ENCODE data around the gene HHLA2. TPM values are rescaled to one million over a fixed set of nuclear protein-coding genes. Genes with fewer than 3 reads are reported as not detected.
"Not testable (repeated sequence)": the region's sequence is repeated elsewhere in the genome, so short reads cannot be mapped to it uniquely, and the experiment has no call there.

The HHLA2 gene
- total RNA-seq, 1 experiment from 2014 or later: 0.07 TPM

DNA sequence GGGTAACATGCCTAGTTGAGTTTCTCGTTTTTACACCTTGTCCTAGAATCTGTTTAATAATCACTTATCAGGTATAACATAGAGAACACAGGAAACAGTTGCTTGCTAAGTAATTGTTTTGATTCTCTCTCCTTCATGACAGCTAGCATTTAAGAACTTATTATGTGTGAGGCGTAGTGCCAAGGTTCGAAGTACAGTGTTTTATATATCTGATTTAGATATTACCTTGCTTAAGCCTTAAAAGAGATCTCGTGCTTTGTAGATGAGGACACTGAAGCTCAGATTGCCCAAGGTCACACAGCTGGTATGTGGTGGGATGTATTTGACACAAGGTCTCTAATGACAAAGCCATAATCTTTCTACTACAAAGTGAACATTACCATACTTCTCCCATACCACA, 45.1 kb upstream of the HHLA2 start (continued):
- TF ChIP-seq, protein P1, sequence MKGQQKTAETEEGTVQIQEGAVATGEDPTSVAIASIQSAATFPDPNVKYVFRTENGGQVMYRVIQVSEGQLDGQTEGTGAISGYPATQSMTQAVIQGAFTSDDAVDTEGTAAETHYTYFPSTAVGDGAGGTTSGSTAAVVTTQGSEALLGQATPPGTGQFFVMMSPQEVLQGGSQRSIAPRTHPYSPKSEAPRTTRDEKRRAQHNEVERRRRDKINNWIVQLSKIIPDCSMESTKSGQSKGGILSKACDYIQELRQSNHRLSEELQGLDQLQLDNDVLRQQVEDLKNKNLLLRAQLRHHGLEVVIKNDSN (CRISPR knock-in tag; IDR thresholded peaks at IDR 0.05): no peak
- TF ChIP-seq, protein P2, sequence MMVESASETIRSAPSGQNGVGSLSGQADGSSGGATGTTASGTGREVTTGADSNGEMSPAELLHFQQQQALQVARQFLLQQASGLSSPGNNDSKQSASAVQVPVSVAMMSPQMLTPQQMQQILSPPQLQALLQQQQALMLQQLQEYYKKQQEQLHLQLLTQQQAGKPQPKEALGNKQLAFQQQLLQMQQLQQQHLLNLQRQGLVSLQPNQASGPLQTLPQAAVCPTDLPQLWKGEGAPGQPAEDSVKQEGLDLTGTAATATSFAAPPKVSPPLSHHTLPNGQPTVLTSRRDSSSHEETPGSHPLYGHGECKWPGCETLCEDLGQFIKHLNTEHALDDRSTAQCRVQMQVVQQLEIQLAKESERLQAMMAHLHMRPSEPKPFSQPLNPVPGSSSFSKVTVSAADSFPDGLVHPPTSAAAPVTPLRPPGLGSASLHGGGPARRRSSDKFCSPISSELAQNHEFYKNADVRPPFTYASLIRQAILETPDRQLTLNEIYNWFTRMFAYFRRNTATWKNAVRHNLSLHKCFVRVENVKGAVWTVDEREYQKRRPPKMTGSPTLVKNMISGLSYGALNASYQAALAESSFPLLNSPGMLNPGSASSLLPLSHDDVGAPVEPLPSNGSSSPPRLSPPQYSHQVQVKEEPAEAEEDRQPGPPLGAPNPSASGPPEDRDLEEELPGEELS (CRISPR knock-in tag; IDR thresholded peaks at IDR 0.05): no peak
- TF ChIP-seq CREM (CRISPR knock-in tag; IDR thresholded peaks at IDR 0.05) (no peak), ZNF671 (CRISPR knock-in tag; IDR thresholded peaks at IDR 0.05) (no peak), JAZF1 (CRISPR knock-in tag; IDR thresholded peaks at IDR 0.05) (no peak), FOXK1 (CRISPR knock-in tag; IDR thresholded peaks at IDR 0.05) (no peak), MXD4 (CRISPR knock-in tag; IDR thresholded peaks at IDR 0.05; ENCODE audit: borderline replicate concordance) (no peak)

DNA sequence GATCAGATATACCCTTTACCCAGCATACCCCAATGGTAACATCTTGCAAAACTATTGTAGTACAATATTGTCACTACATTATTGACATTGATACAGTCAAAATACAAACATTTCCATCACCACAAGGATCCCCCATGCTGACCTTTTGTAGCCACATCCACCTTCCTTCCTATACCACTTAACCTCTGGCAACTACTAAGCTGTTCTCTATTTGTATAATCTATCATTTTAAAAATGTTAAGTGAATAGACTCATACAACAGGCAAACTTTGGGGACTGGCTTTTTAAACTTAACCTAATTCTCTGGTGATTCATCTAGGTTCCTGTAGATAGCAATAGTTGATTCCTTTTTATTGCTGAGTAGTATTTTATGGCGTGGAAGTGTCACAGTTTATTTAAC, 44.5 kb upstream of the HHLA2 start:
- H3K36me3 Mint-ChIP-seq: peaks cover under 1% of the 10 kb centered on the region; the same call in 1 of the 2 replicates
- no peaks in the 10 kb centered on the region; the same call in 1 of the 2 replicates for H3K27me3 Mint-ChIP-seq (ENCODE audit: low read depth)
- POLR2A ChIA-PET: no interaction called here
- no peak overlapping the region for H3K4me3 Mint-ChIP-seq
- CTCF ChIA-PET: no interaction called here
- no peak overlapping the region for H3K27ac Mint-ChIP-seq
- H3K9me3 Mint-ChIP-seq: peaks cover 19% of the 10 kb centered on the region
- DNase-seq (ENCODE audit: low spot score) (no peak), ATAC-seq (no peak)
- TF ChIP-seq, protein P3, sequence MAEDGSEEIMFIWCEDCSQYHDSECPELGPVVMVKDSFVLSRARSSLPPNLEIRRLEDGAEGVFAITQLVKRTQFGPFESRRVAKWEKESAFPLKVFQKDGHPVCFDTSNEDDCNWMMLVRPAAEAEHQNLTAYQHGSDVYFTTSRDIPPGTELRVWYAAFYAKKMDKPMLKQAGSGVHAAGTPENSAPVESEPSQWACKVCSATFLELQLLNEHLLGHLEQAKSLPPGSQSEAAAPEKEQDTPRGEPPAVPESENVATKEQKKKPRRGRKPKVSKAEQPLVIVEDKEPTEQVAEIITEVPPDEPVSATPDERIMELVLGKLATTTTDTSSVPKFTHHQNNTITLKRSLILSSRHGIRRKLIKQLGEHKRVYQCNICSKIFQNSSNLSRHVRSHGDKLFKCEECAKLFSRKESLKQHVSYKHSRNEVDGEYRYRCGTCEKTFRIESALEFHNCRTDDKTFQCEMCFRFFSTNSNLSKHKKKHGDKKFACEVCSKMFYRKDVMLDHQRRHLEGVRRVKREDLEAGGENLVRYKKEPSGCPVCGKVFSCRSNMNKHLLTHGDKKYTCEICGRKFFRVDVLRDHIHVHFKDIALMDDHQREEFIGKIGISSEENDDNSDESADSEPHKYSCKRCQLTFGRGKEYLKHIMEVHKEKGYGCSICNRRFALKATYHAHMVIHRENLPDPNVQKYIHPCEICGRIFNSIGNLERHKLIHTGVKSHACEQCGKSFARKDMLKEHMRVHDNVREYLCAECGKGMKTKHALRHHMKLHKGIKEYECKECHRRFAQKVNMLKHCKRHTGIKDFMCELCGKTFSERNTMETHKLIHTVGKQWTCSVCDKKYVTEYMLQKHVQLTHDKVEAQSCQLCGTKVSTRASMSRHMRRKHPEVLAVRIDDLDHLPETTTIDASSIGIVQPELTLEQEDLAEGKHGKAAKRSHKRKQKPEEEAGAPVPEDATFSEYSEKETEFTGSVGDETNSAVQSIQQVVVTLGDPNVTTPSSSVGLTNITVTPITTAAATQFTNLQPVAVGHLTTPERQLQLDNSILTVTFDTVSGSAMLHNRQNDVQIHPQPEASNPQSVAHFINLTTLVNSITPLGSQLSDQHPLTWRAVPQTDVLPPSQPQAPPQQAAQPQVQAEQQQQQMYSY (CRISPR knock-in tag; IDR thresholded peaks at IDR 0.05): no peak
- TF ChIP-seq PRRX2 (CRISPR knock-in tag; IDR thresholded peaks at IDR 0.05) (no peak), TEAD1 (CRISPR knock-in tag; IDR thresholded peaks at IDR 0.05) (no peak)
- TF ChIP-seq, protein P4, sequence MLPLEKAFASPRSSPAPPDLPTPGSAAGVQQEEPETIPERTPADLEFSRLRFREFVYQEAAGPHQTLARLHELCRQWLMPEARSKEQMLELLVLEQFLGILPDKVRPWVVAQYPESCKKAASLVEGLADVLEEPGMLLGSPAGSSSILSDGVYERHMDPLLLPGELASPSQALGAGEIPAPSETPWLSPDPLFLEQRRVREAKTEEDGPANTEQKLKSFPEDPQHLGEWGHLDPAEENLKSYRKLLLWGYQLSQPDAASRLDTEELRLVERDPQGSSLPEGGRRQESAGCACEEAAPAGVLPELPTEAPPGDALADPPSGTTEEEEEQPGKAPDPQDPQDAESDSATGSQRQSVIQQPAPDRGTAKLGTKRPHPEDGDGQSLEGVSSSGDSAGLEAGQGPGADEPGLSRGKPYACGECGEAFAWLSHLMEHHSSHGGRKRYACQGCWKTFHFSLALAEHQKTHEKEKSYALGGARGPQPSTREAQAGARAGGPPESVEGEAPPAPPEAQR (CRISPR knock-in tag; IDR thresholded peaks at IDR 0.05): no peak
- peaks cover under 1% of the 10 kb centered on the region; the same call in 1 of the 2 replicates for H3K4me1 Mint-ChIP-seq

DNA sequence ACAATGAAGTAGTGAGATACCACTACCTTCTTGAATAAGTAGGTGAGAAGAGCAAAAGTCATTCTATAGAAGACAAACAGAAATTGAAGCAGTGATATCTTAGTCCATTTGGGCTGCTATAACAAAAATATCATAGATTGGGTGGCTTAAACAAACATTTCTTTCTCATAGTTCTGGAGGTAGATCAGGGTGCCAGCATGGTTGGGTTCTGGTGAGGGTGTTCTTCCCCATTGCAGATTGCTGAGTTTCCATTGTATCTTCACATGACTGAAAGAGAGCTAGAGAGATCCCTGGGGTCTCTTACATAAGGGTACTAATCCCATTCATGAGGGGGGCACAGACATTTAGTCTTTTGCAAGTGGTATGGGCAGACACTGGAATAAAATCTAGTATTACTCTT, 41.2 kb upstream of the HHLA2 start:
- DNase-seq (ENCODE audit: low spot score) (no peak), ATAC-seq (no peak)
- TF ChIP-seq FOXK1 (CRISPR knock-in tag; IDR thresholded peaks at IDR 0.05): no peak
- TF ChIP-seq GRHL2 (CRISPR knock-in tag; IDR thresholded peaks at IDR 0.05; ENCODE audit: insufficient replicate concordance, severe bottlenecking): no peak
- Mint-ChIP-seq H3K4me1 (peaks cover 7% of the 10 kb centered on the region), H3K27ac (no peak overlapping the region), H3K4me3 (no peak overlapping the region), H3K9me3 (peaks cover 27% of the 10 kb centered on the region), H3K36me3 (peaks cover 7% of the 10 kb centered on the region), H3K27me3 (ENCODE audit: low read depth) (no peaks in the 10 kb centered on the region; the same call in 1 of the 2 replicates)
- ChIA-PET POLR2A (no interaction called here), CTCF (interaction anchor here (0.7 kb wide), 1 partner anchor 577 kb away, joined by 3 read pairs; no protein-coding TSS in a partner anchor)

DNA sequence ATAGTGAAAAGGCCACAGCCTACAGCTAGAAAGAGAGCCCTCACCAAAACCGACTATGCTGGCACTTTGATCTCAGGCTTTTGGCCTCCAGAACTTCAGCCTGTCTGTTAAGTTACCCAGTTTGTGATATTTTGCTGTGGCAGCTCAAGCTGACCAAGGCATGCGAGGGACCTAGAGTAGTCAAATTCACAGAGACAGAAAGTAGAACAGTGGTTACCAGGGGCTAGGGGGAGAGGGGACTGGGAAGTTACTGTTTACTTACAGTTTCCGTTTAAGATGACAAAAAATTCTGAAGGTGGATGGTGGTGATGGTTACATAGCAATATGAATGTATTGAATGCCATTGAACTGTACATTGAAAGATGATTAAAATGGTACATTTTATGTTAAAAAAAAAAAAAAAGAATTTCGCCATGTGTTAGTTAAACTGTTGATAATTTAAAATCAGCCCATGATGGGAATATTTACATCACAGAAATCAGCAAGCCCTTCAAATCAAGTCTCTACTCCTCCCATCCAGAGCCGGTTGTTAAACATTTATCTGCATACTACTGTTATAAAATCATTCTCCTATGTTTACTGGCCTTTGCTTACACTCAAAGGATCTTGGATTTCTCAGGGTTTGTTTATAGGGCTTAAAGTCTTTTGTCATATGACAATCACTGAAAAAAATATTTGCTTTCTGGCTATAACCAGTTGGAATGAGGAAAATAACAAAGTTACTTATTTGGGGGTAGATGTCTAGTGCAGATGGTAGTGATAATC, 31.6 kb upstream of the HHLA2 start:
- ATAC-seq; H3K27ac Mint-ChIP-seq; DNase-seq (ENCODE audit: low spot score); POLR2A ChIA-PET; H3K4me3 Mint-ChIP-seq; H3K27me3 Mint-ChIP-seq (ENCODE audit: low read depth); CTCF ChIA-PET; H3K4me1 Mint-ChIP-seq: not testable (repeated sequence)
- peaks cover 14% of the 10 kb centered on the region for H3K36me3 Mint-ChIP-seq
- peaks cover 24% of the 10 kb centered on the region for H3K9me3 Mint-ChIP-seq

DNA sequence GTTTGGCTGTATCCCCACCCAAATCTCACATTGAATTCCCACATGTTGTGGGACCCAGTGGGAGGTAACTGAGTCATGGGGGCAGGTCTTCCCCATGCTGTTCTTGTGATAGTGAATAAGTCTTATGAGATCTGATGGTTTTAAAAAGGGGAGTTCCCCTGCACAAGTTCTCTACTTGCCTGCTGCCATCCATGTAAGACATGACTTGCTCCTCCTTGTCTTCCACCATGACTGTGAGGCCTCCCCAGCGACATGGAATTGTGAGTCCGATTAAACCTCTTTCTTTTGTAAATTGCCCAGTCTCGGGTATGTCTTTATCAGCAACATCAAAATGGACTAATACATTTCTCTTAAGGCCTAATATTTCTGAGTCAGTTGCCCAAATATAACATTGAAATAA, 28.1 kb upstream of the HHLA2 start:
- POLR2A ChIA-PET; CTCF ChIA-PET; H3K4me3 Mint-ChIP-seq; H3K27ac Mint-ChIP-seq; H3K4me1 Mint-ChIP-seq; DNase-seq (ENCODE audit: low spot score); ATAC-seq; H3K27me3 Mint-ChIP-seq (ENCODE audit: low read depth): not testable (repeated sequence)
- peaks cover 14% of the 10 kb centered on the region for H3K36me3 Mint-ChIP-seq
- H3K9me3 Mint-ChIP-seq: peaks cover 27% of the 10 kb centered on the region

All from WTC11 (cell line).